PC-9 (cell line): ENCODE data around the gene FBXO47. TPM values are rescaled to one million over a fixed set of nuclear protein-coding genes. Genes with fewer than 3 reads are reported as not detected.

Experiments
- BruUV-seq: library from RNA; stranded (reverse); fragments of 400-500 nt; replicated peaks from 2 replicates; lab custom pipeline; 2021; lab: Mats Ljungman, UMichigan
- CTCF ChIA-PET: fragments of 300-600 bp; sonication (Branson Sonifier 250); formaldehyde crosslinking; loops from one replicate; lab custom pipeline; 2022; ENCODE audit warnings: antibody characterized with exemption; lab: Charles Lee
- POLR2A ChIA-PET: fragments of 300-600 bp; sonication (Branson Sonifier 250); formaldehyde crosslinking; loops from one replicate; lab custom pipeline; 2022; ENCODE audit warnings: antibody characterized with exemption; ENCODE audit not compliant: unreplicated experiment; lab: Charles Lee
- DNase-seq, 2 experiments: peaks; one replicate each; pipeline versions ENCODE4 v3.0.0 to v3.0.0-alpha.2; 2015 to 2022; ENCODE audit warnings: mixed read lengths in 1 of 2
- H2AFZ ChIP-seq: fragments of 200-600 bp; sonication (generic); 2 replicates; pipeline ENCODE4 v1.8.1; 2017; ENCODE audit warnings: antibody characterized with exemption
- H3F3A ChIP-seq: fragments of 200-600 bp; sonication (generic); 2 replicates; pipeline ENCODE4 v1.8.1; 2017; ENCODE audit warnings: antibody characterized with exemption, mild to moderate bottlenecking, low read depth; ENCODE audit not compliant: insufficient read depth
- H3K27ac ChIP-seq: fragments of 200-600 bp; sonication (generic); 2 replicates; pipeline ENCODE4 v1.6.1; 2016; ENCODE audit warnings: mixed run types
- H3K27me3 ChIP-seq: fragments of 200-600 bp; sonication (generic); 2 replicates; pipeline ENCODE4 v1.6.1; 2016; ENCODE audit warnings: low read depth, mixed run types; ENCODE audit not compliant: insufficient read depth
- H3K36me3 ChIP-seq: fragments of 200-600 bp; sonication (generic); 2 replicates; pipeline ENCODE4 v1.6.1; 2016; ENCODE audit warnings: low read depth, mixed run types
- H3K4me1 ChIP-seq: fragments of 200-600 bp; sonication (generic); replicated peaks from 2 replicates; pipeline ENCODE4 v1.6.1; 2016; ENCODE audit warnings: mixed run types; ENCODE audit not compliant: insufficient read depth
- H3K4me2 ChIP-seq: fragments of 200-600 bp; sonication (generic); 2 replicates; pipeline ENCODE4 v1.6.1; 2017; ENCODE audit warnings: mixed run types
- H3K4me3 ChIP-seq: fragments of 200-600 bp; sonication (generic); 2 replicates; pipeline ENCODE4 v1.6.1; 2016; ENCODE audit warnings: mixed run types
- H3K79me2 ChIP-seq: fragments of 200-600 bp; sonication (generic); 2 replicates; pipeline ENCODE4 v1.6.1; 2017; ENCODE audit warnings: low read depth, mixed run types
- H3K9me2 ChIP-seq: fragments of 200-600 bp; sonication (generic); 2 replicates; pipeline ENCODE4 v1.8.1; 2017; ENCODE audit warnings: mild to moderate bottlenecking; ENCODE audit not compliant: insufficient read depth
- H3K9me3 ChIP-seq: fragments of 200-600 bp; sonication (generic); 2 replicates; pipeline ENCODE4 v1.8.1; 2016; ENCODE audit warnings: low read depth; ENCODE audit not compliant: insufficient read depth
- H4K20me1 ChIP-seq: fragments of 200-600 bp; sonication (generic); 2 replicates; pipeline ENCODE4 v1.8.1; 2017; ENCODE audit not compliant: insufficient read depth
- EZH2 ChIP-seq: fragments of 200-600 bp; sonication (generic); IDR thresholded peaks from 2 replicates; pipeline ENCODE4 v1.8.0; 2017; ENCODE audit warnings: antibody characterized with exemption, low read depth
- intact Hi-C: fragments of 100-400 bp; cut with micrococcal nuclease; formaldehyde crosslinking; loops from one replicate; pipeline ENCODE4 v1.10.0; 2022; ENCODE audit not compliant: unreplicated experiment
- total RNA-seq: library from RNA; stranded (reverse); gene quantifications from 2 replicates; pipeline ENCODE4 v1.2.3, GENCODE V29; 2021
- TF ChIP-seq, protein P1 (sequence below): fragments of 200-600 bp; sonication (generic); conservative IDR thresholded peaks from 2 replicates; pipeline ENCODE4 v1.6.1; 2017; ENCODE audit warnings: mixed run types, antibody characterized with exemption, mild to moderate bottlenecking, moderate library complexity

Gene FBXO47
- total RNA-seq, 1 experiment from 2014 or later, result not detected

DNA sequence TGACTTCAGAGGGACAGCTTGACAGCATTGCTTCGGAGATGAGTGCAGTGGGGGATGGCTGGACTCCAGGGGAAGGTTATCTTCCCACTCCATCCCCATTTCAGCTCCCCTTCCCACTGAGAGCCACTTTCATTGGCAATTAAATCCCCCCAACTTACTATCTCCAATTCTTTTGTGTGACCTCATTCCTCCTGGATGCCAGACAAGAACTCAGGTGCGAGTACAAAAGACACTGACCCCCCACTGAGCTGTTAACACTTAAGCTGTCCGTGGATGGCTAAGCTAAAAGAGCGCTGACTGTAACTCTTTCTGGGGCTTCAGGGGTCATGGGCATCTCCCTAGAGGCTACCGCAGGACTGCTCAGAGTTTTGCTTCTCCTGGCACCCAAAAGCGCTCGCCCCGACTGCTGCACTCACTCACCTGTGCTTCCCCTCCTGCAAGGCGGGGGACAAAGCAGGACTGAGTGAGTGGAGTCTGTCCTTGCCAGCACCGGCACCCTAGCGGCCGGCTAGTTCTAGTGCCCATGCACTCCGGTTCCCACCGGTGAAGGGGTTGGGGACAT, 44.8 kb upstream of the FBXO47 start:
- no peak for TF ChIP-seq EZH2
- TF ChIP-seq, protein P1, sequence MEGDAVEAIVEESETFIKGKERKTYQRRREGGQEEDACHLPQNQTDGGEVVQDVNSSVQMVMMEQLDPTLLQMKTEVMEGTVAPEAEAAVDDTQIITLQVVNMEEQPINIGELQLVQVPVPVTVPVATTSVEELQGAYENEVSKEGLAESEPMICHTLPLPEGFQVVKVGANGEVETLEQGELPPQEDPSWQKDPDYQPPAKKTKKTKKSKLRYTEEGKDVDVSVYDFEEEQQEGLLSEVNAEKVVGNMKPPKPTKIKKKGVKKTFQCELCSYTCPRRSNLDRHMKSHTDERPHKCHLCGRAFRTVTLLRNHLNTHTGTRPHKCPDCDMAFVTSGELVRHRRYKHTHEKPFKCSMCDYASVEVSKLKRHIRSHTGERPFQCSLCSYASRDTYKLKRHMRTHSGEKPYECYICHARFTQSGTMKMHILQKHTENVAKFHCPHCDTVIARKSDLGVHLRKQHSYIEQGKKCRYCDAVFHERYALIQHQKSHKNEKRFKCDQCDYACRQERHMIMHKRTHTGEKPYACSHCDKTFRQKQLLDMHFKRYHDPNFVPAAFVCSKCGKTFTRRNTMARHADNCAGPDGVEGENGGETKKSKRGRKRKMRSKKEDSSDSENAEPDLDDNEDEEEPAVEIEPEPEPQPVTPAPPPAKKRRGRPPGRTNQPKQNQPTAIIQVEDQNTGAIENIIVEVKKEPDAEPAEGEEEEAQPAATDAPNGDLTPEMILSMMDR, result no peak
- Histone ChIP-seq H3K9me3 (no peaks in the 10 kb centered on the region), H3K9me2 (no peaks in the 10 kb centered on the region), H3K79me2 (no peaks in the 10 kb centered on the region), H3K27ac (no peak overlapping the region), H3K27me3 (no peaks in the 10 kb centered on the region), H3F3A (no peaks in the 10 kb centered on the region; the same call in 1 of the 2 replicates), H4K20me1 (no peaks in the 10 kb centered on the region), H3K36me3 (no peaks in the 10 kb centered on the region), H3K4me3 (no peak overlapping the region), H3K4me1 (peaks cover 15% of the 10 kb centered on the region), H2AFZ (no peak overlapping the region), H3K4me2 (no peak overlapping the region)
- CTCF ChIA-PET, result no interaction called here
- POLR2A ChIA-PET, result interaction anchor here (0.6 kb wide), 1 partner anchor 136 kb away, joined by 3 read pairs; no protein-coding TSS in a partner anchor
- no TSS peak for BruUV-seq
- intact Hi-C loops, result no loop called here
- DNase-seq, result no peak

DNA sequence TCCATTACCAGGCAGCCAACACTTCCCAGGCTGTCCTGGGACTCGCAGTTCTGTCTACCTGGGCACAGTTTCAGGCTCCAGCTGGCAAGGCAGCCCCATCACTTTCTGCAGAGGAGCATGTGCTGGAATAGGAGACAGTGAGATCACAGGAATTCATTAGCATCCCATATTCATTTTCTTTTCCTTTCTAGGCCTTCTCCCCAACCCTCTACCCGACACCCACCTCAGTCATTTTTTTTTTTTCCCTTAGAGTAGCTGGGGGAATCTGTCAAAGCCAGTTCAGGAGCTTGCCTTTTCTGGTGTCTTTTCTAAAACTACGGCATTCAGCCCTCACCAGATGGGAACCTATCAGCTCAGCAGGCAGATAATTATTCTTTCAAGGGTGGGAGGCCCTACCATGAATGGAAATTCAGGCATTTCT, 42.4 kb upstream of the FBXO47 start:
- Histone ChIP-seq H3K36me3 (no peaks in the 10 kb centered on the region), H3K79me2 (no peaks in the 10 kb centered on the region), H3K9me3 (no peaks in the 10 kb centered on the region), H3K4me3 (no peak overlapping the region), H2AFZ (no peak overlapping the region), H4K20me1 (no peaks in the 10 kb centered on the region), H3K4me1 (peaks cover 9% of the 10 kb centered on the region), H3F3A (no peaks in the 10 kb centered on the region; the same call in 1 of the 2 replicates), H3K27me3 (no peaks in the 10 kb centered on the region), H3K9me2 (no peaks in the 10 kb centered on the region), H3K27ac (no peak overlapping the region), H3K4me2 (no peak overlapping the region)
- DNase-seq, result no peak
- intact Hi-C loops, result no loop called here
- TF ChIP-seq EZH2, result no peak
- TF ChIP-seq, protein P1, result no peak
- ChIA-PET CTCF (no interaction called here), POLR2A (interaction anchor here (0.6 kb wide), 1 partner anchor 609 kb away, joined by 5 read pairs; no protein-coding TSS in a partner anchor)
- BruUV-seq, result no TSS peak

DNA sequence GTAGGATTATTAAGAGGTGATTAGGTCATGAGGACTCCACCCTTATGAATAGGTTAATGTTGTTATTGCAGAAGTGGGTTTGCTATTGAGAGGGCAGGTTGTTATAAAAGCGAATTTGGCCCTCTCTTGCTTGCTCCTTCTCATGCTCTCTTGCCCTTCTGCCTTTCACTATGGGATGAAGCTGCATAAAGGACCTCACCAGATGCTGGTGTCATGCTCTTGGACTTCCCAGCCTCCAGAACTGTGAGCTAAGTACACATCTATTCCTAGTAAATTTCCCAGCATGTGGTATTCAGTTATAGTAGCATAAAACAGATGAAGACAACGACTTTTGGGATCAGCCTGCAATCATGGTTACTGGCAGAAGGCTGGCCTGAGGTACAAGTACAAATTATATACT, 41.4 kb upstream of the FBXO47 start:
- Histone ChIP-seq H3K9me3 (no peaks in the 10 kb centered on the region), H4K20me1 (no peaks in the 10 kb centered on the region), H3K4me1 (no peaks in the 10 kb centered on the region), H3K36me3 (no peaks in the 10 kb centered on the region), H3K27ac (no peak overlapping the region), H3K4me3 (no peak overlapping the region), H2AFZ (no peak overlapping the region), H3K79me2 (no peaks in the 10 kb centered on the region), H3K4me2 (no peak overlapping the region), H3K9me2 (no peaks in the 10 kb centered on the region), H3F3A (no peaks in the 10 kb centered on the region; the same call in 1 of the 2 replicates), H3K27me3 (no peaks in the 10 kb centered on the region)
- ChIA-PET POLR2A (no interaction called here), CTCF (no interaction called here)
- DNase-seq, result no peak
- intact Hi-C loops, result no loop called here
- no TSS peak for BruUV-seq
- TF ChIP-seq, protein P1, result no peak
- no peak for TF ChIP-seq EZH2
